Esophagus squamous epithelium (tissue), 4 donors: ENCODE measurements around the gene NOTUM.

Experiments used
- POLR2A ChIP-seq, 4 donors: fragments of 450-650 bp; IDR thresholded peaks; one replicate each; pipeline ENCODE4 v1.6.1; 2017; ENCODE audit warnings: antibody characterized with exemption in 4 of 4, mild to moderate bottlenecking in 4 of 4, moderate library complexity in 3 of 4
- TF ChIP-seq, protein P1 (sequence below), 6 experiments: fragments of 450-650 bp in 4 of 6; fragments of 200-600 bp in 2 of 6; sonication (generic) in 2 of 6; IDR thresholded peaks; one replicate each; pipeline ENCODE4 v1.5.1; 2016 to 2019; ENCODE audit warnings: antibody characterized with exemption in 6 of 6, mild to moderate bottlenecking in 4 of 6, moderate library complexity in 4 of 6

DNA sequence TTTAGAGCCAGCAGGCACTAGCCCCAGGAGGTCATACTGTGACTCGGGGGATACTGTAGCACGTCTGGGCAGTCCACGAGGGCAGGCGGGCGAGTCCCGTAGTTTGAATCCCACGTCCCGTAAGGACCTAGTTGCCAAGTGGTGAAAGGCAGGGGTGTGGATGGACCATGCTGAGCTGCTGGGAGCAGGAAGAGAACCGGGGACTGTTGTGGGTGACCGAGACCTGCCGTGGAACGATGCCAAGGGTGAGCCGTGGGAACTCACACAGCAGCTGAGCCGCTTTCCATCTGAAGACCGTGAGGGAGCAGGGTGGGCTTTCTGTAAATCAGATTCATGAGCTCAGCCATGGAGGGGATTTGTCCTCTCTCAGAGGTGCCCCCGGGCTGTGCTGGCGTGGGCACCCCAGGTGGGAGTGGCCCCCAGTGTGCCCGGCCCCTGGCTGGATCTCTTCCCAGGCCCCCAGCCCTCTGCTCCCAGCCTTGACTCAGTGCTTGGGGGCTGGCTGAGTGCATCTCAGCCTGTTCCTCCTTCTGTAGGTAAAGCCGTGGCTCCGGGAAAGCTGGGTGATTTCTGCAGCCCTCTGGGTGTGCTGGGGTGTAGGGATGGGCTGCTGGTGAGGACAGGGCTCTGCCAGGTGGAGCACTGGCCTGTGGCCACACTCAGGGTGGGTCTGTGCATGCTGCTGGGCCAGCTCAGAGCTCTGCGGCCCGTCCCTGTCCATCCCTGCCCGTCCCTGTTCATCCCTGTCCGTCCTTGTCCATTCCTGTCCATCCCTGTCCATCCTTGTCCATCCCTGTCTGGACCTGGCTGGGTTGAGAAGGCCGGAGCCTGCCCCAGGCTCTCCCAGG lies 30.1 kb upstream of the NOTUM start:
- TF ChIP-seq, protein P1, sequence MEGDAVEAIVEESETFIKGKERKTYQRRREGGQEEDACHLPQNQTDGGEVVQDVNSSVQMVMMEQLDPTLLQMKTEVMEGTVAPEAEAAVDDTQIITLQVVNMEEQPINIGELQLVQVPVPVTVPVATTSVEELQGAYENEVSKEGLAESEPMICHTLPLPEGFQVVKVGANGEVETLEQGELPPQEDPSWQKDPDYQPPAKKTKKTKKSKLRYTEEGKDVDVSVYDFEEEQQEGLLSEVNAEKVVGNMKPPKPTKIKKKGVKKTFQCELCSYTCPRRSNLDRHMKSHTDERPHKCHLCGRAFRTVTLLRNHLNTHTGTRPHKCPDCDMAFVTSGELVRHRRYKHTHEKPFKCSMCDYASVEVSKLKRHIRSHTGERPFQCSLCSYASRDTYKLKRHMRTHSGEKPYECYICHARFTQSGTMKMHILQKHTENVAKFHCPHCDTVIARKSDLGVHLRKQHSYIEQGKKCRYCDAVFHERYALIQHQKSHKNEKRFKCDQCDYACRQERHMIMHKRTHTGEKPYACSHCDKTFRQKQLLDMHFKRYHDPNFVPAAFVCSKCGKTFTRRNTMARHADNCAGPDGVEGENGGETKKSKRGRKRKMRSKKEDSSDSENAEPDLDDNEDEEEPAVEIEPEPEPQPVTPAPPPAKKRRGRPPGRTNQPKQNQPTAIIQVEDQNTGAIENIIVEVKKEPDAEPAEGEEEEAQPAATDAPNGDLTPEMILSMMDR (IDR thresholded peaks at IDR 0.05): no peak
- no peak for TF ChIP-seq POLR2A (IDR thresholded peaks at IDR 0.05)
